ELF-1 (cell line): ENCODE measurements around the gene MPZL1.

Experiments
- DNase-seq: peaks from one replicate; pipeline ENCODE4 v3.0.0-alpha.2; 2016; ENCODE audit warnings: low read depth, low spot score

The MPZL1 gene

GRCh38 chr1:167749741-167750140 lies 28.0 kb downstream of the MPZL1 start:
- no peak for DNase-seq

DNA sequence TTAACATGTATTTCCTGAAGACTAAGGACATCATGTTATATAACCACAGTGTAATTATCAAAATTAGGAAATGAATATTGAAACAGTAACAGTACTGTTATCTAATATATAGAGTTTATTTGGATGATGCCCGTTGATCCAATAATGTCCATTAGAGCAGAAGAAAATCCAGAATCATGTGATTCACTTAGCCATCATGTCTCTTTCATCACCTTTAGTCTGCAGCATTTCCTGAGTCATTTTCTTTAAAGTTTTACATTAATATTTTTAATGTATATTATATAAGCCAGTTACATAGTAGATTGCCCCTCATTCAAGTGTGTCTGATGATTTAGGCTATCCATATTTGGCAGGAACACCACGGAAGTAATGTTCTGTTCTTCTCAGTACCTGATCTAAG lies 28.9 kb downstream of the MPZL1 start:
- no peak for DNase-seq

DNA sequence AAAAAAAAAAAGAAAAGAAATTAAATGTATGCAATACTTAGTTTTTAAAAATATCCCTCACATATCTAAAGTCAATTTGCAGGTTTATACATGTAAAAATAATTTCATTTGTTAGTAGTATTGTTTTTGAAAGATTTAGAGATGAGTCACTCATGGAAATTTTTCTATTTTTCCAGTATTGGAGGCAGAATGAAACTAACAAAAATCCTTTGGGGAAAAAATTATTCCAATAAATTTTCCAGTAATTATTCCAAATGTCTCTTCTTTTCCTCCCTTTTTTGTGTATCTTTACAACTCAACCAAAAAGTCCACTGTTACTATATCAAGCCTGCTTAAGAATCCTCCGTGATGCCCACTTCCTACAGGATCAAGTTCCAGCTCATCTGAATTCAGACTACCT lies 29.9 kb downstream of the MPZL1 start:
- DNase-seq, result no peak

GRCh38 chr1:167752219-167752985 lies 30.6 kb downstream of the MPZL1 start:
- DNase-seq, result no peak

DNA sequence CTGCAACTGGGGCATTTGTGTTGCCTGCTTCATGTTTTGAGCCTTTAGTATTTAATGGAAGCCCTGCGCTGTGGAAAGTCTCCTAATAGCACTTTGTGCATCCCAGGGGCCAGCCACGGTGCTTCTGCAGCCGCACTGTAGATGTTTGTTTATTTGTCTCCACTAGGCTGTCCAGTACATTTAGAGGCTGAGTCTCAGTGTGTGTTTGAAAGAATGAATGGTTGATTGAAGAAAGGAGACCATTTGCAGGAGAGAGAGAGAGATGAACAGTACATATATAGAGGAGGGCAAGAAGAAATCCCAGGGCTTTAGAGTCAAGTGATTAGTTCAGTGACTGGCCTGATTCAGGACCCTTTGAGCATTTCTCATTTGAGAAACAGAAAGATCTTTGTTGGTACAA lies 33.9 kb downstream of the MPZL1 start:
- no peak for DNase-seq

- DNase-seq, result peak; percentile 18
Observed at GRCh38 chr1:167756730-167757405, 35.1 kb downstream of the MPZL1 start.

GRCh38 chr1:167757433-167758309 lies 35.9 kb downstream of the MPZL1 start:
- no peak for DNase-seq

DNA sequence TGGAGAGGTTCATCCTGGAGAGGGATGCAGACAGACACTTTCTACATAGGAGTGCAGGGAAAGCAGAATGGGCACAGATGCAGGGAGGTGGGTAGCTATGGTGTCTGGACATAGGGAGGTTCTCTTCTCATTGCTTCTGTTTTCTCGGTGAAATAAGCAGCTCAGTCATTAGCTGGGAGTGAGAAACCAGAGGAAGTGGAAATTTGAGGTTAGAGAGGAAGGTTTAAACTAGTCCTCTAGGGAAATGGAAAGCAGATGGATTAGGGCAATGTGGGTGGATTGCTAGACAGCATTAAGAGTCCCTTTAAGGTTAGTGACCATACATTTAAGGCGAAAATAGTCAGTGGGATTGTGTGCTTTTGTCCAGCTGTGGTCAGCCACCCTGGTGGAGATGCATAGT lies 39.6 kb downstream of the MPZL1 start:
- DNase-seq, result no peak

DNA sequence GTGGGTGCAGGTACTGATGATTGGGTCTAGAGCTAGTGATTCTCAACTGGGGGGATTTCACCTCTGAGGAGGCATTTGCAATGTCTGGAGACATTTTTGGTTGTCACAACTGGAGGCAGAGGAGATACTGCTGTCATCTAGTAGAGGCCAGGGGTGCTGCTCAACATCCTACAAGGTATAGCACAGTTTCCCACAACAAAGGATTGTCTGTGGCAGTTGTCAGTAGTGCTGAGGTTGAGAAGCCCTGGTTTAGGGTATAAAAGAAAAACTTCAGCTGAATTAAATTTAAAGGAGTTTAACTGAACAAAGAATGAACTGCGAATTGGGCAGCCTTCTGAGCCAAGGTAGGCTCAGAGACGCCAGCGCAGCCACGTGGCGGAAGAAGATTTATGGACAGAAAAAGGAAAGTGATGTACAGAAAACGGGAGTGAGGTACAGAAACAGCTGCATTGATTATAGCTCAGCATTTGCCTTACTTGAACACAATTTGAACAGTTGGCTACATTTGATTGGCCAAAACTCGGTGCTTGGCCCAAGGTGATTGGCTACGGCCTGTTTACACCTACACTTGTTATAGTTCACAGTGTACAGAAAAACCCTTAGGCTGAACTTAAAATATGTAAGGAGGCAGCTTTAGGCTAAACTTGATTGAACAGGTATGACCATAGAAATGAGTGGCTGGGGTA lies 40.4 kb downstream of the MPZL1 start:
- no peak for DNase-seq

DNA sequence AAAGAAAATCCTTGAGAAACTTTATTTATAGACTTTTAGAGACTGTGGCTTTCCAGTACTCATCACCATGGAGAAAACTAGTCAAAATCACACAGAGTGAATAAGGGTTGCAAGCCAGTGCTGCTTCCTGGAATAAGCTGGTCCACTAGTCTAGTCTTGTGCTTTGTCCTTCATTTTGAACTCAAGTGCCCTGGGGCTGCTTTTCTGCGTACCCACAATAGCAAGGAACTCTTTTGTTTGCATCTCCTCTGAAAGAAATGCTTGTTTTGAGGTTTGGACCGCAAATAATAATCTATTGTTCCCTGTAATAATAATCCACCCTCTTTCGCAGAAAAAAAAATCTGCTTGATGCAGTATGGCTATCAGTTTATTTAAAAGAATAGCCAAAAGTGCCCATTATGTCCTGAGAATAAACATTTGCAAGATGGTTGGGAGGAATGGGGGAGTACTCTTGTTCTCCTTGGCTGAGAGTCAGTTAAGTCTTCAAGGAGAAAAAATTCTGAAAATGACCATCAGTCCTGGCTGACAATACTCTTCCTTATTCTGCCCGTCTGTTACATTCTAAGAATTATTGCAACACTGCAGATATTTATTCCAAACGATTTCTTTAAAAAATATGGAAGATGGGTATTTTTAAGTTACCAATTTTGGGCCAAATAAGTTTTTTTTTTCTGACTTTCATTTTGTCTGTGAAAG lies 41.9 kb downstream of the MPZL1 start:
- peak; percentile 39 for DNase-seq

GRCh38 chr1:167764458-167765330 lies 42.9 kb downstream of the MPZL1 start:
- DNase-seq, result no peak

DNA sequence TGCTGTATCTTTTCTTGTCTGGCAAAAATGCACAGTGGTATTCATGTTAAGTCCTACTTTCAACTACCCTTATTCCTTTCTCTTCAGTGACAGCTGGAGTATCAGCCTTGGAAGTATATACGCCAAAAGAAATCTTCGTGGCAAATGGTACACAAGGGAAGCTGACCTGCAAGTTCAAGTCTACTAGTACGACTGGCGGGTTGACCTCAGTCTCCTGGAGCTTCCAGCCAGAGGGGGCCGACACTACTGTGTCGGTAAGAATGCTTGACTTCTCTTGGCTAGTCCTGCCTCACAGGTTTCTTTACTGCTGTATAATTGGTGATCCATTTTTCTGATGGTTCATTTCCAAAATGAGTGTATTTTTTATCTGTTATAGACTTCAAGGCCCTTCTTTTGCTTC lies 43.7 kb downstream of the MPZL1 start:
- no peak for DNase-seq

- no peak for DNase-seq
Observed at GRCh38 chr1:167766538-167766937, 44.8 kb downstream of the MPZL1 start.

DNA sequence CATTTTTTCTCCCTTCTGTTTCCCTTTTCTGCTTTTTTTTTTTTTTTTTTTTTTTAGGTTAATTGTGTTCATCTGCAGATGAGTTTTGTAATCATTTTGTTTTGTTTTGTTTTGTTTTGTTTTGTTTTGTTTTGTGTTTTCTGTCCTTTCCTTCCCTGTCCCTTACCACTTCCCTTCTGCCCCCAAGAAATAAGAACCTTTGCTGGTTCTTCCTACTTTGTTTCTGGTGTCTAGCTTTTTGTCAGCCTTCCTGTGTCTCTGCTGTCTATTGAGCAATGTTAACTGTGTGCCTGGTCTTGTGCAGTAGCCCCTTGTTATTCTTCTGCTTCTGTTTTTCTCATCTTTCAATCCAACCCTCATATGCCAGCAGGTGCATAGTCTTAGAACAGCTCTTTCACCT lies 46.0 kb downstream of the MPZL1 start:
- no peak for DNase-seq

DNA sequence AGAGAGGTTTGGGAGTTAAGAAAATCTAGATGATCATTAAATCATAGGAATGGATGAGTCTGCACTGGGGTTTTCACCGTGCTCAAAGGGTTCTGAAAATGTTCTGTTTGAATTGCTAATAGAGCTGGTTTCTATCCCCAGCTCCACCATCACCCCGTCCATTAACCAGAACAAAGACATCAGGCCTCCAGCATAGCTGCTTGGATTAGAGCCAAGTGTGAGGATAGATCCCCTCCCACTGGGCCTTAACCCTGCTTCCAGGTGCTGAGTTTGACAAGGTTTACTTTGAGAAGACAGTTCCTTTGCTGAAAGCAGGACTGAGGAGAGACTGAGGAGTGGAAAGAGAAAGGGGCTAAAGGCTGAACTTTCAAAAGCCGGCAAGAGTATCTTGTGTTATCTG lies 48.3 kb downstream of the MPZL1 start:
- DNase-seq, result peak; percentile 18

DNA sequence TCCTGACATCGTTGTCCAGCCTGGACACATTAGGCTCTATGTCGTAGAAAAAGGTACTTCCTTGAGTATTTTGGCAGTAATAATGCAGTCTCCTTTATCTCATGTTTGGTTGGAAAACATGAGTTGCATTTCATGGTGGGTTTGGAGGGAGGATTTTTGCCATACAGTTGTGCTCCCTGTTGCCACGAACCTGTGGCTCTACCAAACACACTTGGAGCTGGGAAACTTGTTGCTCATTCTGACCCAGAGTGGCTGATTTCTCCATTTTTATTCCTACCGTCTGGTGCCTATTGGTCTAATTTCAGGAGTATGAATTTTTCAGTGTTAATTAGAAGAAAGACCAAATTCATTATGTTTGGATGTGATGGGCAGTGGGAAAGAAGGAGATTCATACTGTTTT lies 50.7 kb downstream of the MPZL1 start:
- DNase-seq, result no peak

GRCh38 chr1:167773516-167773915 lies 51.7 kb downstream of the MPZL1 start:
- DNase-seq, result no peak

DNA sequence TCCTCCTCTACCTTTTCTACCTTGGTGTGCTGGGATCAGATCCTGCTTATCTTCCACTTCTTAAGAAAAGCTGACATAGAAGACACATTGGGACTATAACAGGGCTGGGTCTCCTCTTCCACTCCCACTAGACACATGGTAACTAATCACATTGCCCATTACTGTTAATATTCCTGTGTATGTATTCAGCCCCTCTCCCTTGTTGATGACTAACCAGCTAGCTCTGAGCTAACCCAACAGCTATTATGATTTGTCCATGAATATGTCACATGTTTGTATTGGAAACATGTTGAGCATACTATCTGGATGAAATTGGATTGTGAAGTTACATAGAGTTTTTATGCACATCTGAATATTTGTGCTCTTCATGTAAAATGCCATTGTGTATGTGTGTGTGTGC lies 52.9 kb downstream of the MPZL1 start:
- no peak for DNase-seq

- no peak for DNase-seq
Observed at GRCh38 chr1:167775178-167775577, 53.4 kb downstream of the MPZL1 start.

DNA sequence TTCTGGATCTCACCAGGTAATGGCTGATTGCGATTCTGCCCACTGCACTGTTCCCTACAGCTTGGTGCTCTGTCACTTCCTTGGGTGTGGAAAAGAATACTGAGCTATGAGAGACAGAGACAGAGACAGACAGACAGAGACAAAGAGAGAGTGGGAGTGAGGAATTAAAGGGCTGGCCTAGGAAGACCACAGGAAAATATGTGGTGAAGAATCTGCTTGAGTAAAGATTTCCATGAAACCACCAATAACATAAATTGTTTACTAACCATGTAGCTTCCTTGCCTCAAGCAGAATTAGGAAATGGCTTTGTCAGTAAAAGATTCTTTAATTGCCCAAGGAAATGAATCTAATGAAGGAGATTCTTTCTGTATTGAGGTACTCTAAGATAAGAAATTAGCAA lies 54.4 kb downstream of the MPZL1 start:
- no peak for DNase-seq
